H1 (cell line): Measurements from ENCODE around the gene LRRC3C. TPM values are rescaled to one million over a fixed set of nuclear protein-coding genes. Genes with fewer than 3 reads are reported as not detected.
A peak's percentile ranks its signal among the peaks of the same experiment; 100 is the strongest.

Experiments
- BACH1 ChIP-seq: IDR thresholded peaks from 2 replicates; pipeline ENCODE4 v1.6.1; 2012; ENCODE audit warnings: low read length, improper control_type of control experiment
- CHD2 ChIP-seq: IDR thresholded peaks from 2 replicates; pipeline ENCODE4 v1.6.1; 2012; ENCODE audit warnings: low read length, improper control_type of control experiment
- CREB1 ChIP-seq: IDR thresholded peaks from 2 replicates; pipeline ENCODE4 v1.6.1; 2012; ENCODE audit warnings: inconsistent platforms
- EP300 ChIP-seq, 2 experiments: IDR thresholded peaks; 1 replicate in 1 of 2; 2 replicates in 1 of 2; pipeline ENCODE4 v1.6.1; 2011 to 2012; ENCODE audit warnings: low read depth in 2 of 2, low read length in 2 of 2, mild to moderate bottlenecking in 2 of 2, borderline replicate concordance in 1 of 2, inconsistent platforms in 1 of 2, moderate library complexity in 1 of 2
- GABPA ChIP-seq: IDR thresholded peaks from 2 replicates; pipeline ENCODE4 v1.6.1; 2011; ENCODE audit warnings: mild to moderate bottlenecking, low read length, moderate library complexity, borderline replicate concordance; ENCODE audit not compliant: insufficient read depth
- JUND ChIP-seq: IDR thresholded peaks from 2 replicates; pipeline ENCODE4 v1.6.1; 2011; ENCODE audit warnings: mild to moderate bottlenecking, improper control_type of control experiment, low read length
- PHF8 ChIP-seq: fragments of 200-600 bp; sonication (generic); conservative IDR thresholded peaks from 2 replicates; pipeline ENCODE4 v1.7.1; 2012; ENCODE audit warnings: low read depth, mild to moderate bottlenecking, inconsistent platforms, low read length, moderate library complexity
- POLR2A ChIP-seq, 2 experiments: IDR thresholded peaks; 1 replicate in 1 of 2; 2 replicates in 1 of 2; pipeline ENCODE4 v1.6.1; 2011; ENCODE audit warnings: low read depth in 2 of 2, low read length in 2 of 2, mild to moderate bottlenecking in 2 of 2; ENCODE audit errors: control extremely low read depth in 1 of 2
- SAP30 ChIP-seq: fragments of 300-600 bp; sonication (generic); IDR thresholded peaks from 2 replicates; pipeline ENCODE4 v1.7.1; 2012; ENCODE audit warnings: low read length, moderate library complexity, mild to moderate bottlenecking, inconsistent platforms; ENCODE audit not compliant: insufficient read depth, insufficient replicate concordance
- SIN3A ChIP-seq, 2 experiments: IDR thresholded peaks in 1 of 2; conservative IDR thresholded peaks in 1 of 2; 2 replicates each; pipeline ENCODE4 v1.6.1; 2011 to 2012; ENCODE audit warnings: low read length in 2 of 2, improper control_type of control experiment in 1 of 2, low read depth in 1 of 2, mild to moderate bottlenecking in 1 of 2
- SP1 ChIP-seq: IDR thresholded peaks from 2 replicates; pipeline ENCODE4 v1.6.1; 2011; ENCODE audit warnings: low read depth, low read length
- SP4 ChIP-seq: IDR thresholded peaks from 2 replicates; pipeline ENCODE4 v1.6.1; 2012; ENCODE audit warnings: low read length, inconsistent platforms
- SRF ChIP-seq: IDR thresholded peaks from 2 replicates; pipeline ENCODE4 v1.6.1; 2011; ENCODE audit warnings: mild to moderate bottlenecking, low read depth, low read length, moderate library complexity
- SUZ12 ChIP-seq: fragments of 200-600 bp; sonication (generic); IDR thresholded peaks from 2 replicates; pipeline ENCODE4 v1.6.1; 2012; ENCODE audit warnings: mild to moderate bottlenecking, inconsistent platforms, low read length, moderate library complexity, mixed read lengths
- TAF1 ChIP-seq: IDR thresholded peaks from 2 replicates; pipeline ENCODE4 v1.6.1; 2011; ENCODE audit warnings: mild to moderate bottlenecking, low read depth, low read length
- TBP ChIP-seq: IDR thresholded peaks from 2 replicates; pipeline ENCODE4 v1.6.1; 2011; ENCODE audit warnings: low read depth, low read length, improper control_type of control experiment
- USF2 ChIP-seq: IDR thresholded peaks from 2 replicates; pipeline ENCODE4 v1.6.1; 2011; ENCODE audit warnings: low read length, improper control_type of control experiment
- YY1 ChIP-seq: IDR thresholded peaks from 2 replicates; pipeline ENCODE4 v1.6.1; 2011; ENCODE audit warnings: low read depth, mild to moderate bottlenecking, low read length
- polyA plus RNA-seq, 7 experiments: library from polyadenylated mRNA; depleted of rRNA in 3 of 7; stranded (reverse) in 5 of 7; unstranded in 2 of 7; fragments of >200 nt in 5 of 7; fragments of 200-250 nt in 2 of 7; gene quantifications; 1 replicate in 5 of 7; 2 replicates in 1 of 7; 4 replicates in 1 of 7; pipeline versions ENCODE4 v1.2.1 to v1.2.3, GENCODE V29; 2011 to 2013; ENCODE audit warnings: missing spikeins in 2 of 7, mixed read lengths in 2 of 7
- total RNA-seq: library from RNA; stranded (reverse); fragmentation: NEBNext Ultra II Directional; extraction: Animal tissue kit (Norgen Biotek cat#: 25700); gene quantifications from 2 replicates; pipeline ENCODE4 v1.2.1, GENCODE V29; 2021
- TF ChIP-seq, protein P1 (sequence below): IDR thresholded peaks from 2 replicates; pipeline ENCODE4 v1.6.1; 2012; ENCODE audit warnings: inconsistent platforms
- TF ChIP-seq, protein P2 (sequence below): IDR thresholded peaks from 2 replicates; pipeline ENCODE4 v1.6.1; 2012; ENCODE audit warnings: low read length, inconsistent platforms

LRRC3C gene
- total and polyA plus RNA-seq, 2 of the 8 experiments (the other 6 are each of a cell fraction or from before 2014, with no cell fraction given): not detected

DNA sequence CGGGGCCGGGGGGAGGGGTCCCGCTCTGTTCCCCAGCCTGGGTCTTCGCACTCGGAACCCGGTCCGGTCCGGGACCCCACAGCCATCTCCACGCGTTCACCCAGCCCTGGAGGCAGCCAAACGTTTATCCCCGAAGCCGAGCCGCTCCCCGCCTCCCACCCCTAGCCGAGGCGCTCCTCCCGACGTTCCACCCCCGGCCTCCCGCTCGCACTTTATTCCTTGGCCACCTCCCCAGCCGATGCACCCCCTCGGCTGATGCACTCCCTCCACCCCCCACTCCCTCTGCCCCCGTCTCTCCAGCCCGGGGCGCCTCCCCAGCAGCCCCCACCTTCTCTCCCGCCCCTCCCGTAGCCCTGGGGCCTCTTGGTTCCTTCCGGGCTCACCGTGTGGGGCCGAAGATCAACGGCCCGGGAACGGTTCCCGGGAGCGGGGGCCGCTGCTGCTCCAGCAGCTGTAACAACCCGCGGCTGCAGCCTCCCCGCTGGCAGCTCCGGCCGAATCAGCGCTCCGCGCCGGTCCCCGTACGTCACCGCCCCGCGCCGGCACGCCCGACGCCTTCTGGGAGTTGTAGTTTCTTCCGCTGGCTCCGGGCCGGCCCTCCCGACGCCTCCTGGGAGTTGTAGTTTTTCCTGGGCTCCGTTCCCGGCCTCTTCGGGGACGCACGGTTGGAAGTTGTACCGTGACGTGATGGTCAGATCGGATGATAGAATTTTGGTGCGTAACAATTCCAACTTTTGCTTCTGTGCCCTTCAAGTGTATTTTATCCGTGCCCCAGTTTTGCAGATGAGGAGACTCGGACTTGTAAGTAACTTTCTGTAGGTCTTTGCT lies at the start of gene LRRC3C, which contains the start of gene ORMDL3 (continued):
- TF ChIP-seq SAP30: no peak
- no peak; the same call in 1 of the 2 replicates for TF ChIP-seq SP4
- peak; percentile 60 for TF ChIP-seq TAF1
- TF ChIP-seq PHF8: peak; percentile 82
- no peak for TF ChIP-seq USF2
- peak; percentile 69; the same call in 1 of the 2 replicates for TF ChIP-seq CHD2
- TF ChIP-seq CREB1: peak; percentile 100
- TF ChIP-seq, protein P1, sequence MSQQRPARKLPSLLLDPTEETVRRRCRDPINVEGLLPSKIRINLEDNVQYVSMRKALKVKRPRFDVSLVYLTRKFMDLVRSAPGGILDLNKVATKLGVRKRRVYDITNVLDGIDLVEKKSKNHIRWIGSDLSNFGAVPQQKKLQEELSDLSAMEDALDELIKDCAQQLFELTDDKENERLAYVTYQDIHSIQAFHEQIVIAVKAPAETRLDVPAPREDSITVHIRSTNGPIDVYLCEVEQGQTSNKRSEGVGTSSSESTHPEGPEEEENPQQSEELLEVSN: no peak
- TF ChIP-seq EP300 (IDR thresholded peaks at IDR 0.05; ENCODE audit: borderline replicate concordance in 1 of 2, low read depth in 2 of 2, low read length in 2 of 2): peak in 1 of 2 experiments; percentile 17; a peak in 1 of 3 replicates
- peak; percentile 78 for TF ChIP-seq TBP
- peak; percentile 72; the same call in 1 of the 2 replicates for TF ChIP-seq YY1
- no peak for TF ChIP-seq SUZ12
- TF ChIP-seq SIN3A (conservative IDR thresholded peaks at IDR 0.05 in 1 of 2, IDR thresholded peaks at IDR 0.05 in 1 of 2; ENCODE audit: low read depth in 1 of 2, low read length in 2 of 2): peak in 1 of 2 experiments; percentile 97; a peak in 2 of 4 replicates
- no peak for TF ChIP-seq BACH1
- 0 out of 2 replicates have a peak, but pooled peaks have one; percentile 22 for TF ChIP-seq JUND
- TF ChIP-seq SRF: peak; percentile 95
- TF ChIP-seq, protein P2, sequence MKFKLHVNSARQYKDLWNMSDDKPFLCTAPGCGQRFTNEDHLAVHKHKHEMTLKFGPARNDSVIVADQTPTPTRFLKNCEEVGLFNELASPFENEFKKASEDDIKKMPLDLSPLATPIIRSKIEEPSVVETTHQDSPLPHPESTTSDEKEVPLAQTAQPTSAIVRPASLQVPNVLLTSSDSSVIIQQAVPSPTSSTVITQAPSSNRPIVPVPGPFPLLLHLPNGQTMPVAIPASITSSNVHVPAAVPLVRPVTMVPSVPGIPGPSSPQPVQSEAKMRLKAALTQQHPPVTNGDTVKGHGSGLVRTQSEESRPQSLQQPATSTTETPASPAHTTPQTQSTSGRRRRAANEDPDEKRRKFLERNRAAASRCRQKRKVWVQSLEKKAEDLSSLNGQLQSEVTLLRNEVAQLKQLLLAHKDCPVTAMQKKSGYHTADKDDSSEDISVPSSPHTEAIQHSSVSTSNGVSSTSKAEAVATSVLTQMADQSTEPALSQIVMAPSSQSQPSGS: peak; percentile 82; the same call in 1 of the 2 replicates
- peak in 1 of 2 experiments; percentile 80; a peak in 2 of 3 replicates for TF ChIP-seq POLR2A (IDR thresholded peaks at IDR 0.05; ENCODE audit: control extremely low read depth in 1 of 2, low read depth in 2 of 2, low read length in 2 of 2)
- TF ChIP-seq GABPA: no peak
- TF ChIP-seq SP1: peak; percentile 44; the same call in 1 of the 2 replicates
